Heart right ventricle (tissue), 16 donors: ENCODE measurements around the gene PCSK5. TPM values are rescaled to one million over a fixed set of nuclear protein-coding genes. Genes with fewer than 3 reads are reported as not detected.

ENCODE experiments used
- ATAC-seq, 8 donors: fragments of 200-7000 bp; cut with Tn5 transposase; one replicate each; pipeline ENCODE4 v1.9.1; 2020; ENCODE audit warnings: mild to moderate bottlenecking in 8 of 8, moderate library complexity in 8 of 8, moderate number of reproducible peaks in 1 of 8
- DNase-seq, 2 donors: peaks; one replicate each; pipeline ENCODE4 v3.0.0-alpha.2; 2020
- H3K27ac ChIP-seq, 10 donors: fragments of 200-600 bp; sonication (generic) in 2 of 10; one replicate each; pipeline versions ENCODE4 v1.5.0 to v1.8.0; 2020 to 2022; ENCODE audit warnings: mild to moderate bottlenecking in 3 of 10
- H3K27me3 ChIP-seq, 7 donors: fragments of 200-600 bp; one replicate each; pipeline ENCODE4 v1.8.0; 2021 to 2022; ENCODE audit warnings: mild to moderate bottlenecking in 2 of 7
- H3K36me3 ChIP-seq, 9 donors: fragments of 200-600 bp; sonication (generic) in 1 of 9; one replicate each; pipeline versions ENCODE4 v1.5.0 to v1.8.0; 2020 to 2022; ENCODE audit warnings: mild to moderate bottlenecking in 2 of 9
- H3K4me1 ChIP-seq, 9 donors: fragments of 200-600 bp; sonication (generic) in 1 of 9; one replicate each; pipeline versions ENCODE4 v1.5.0 to v1.8.0; 2020 to 2022; ENCODE audit warnings: mild to moderate bottlenecking in 4 of 9
- H3K4me3 ChIP-seq, 10 donors: fragments of 200-600 bp; sonication (generic) in 2 of 10; one replicate each; pipeline versions ENCODE4 v1.5.0 to v1.8.0; 2020 to 2022; ENCODE audit warnings: mild to moderate bottlenecking in 7 of 10, moderate library complexity in 2 of 10
- H3K9me3 ChIP-seq, 11 donors: fragments of 200-600 bp in 10 of 11; sonication (generic) in 2 of 11; one replicate each; pipeline versions ENCODE4 v1.5.0 to v1.8.0; 2013 to 2022; ENCODE audit warnings: mild to moderate bottlenecking in 2 of 11, control low read depth in 1 of 11, moderate library complexity in 1 of 11
- CTCF ChIP-seq, 9 donors: fragments of 200-600 bp; sonication (generic) in 2 of 9; IDR thresholded peaks; one replicate each; pipeline versions ENCODE4 v1.5.0 to v1.8.0; 2021 to 2022; ENCODE audit warnings: antibody characterized with exemption in 9 of 9, mild to moderate bottlenecking in 5 of 9, moderate library complexity in 1 of 9
- WGBS, 2 donors: extraction: QIAGEN DNeasy Blood & Tissue Kit; methylation state at CpG; one replicate each; pipeline ENCODE4 v1.1.7; 2013; ENCODE audit warnings: inconsistent platforms in 1 of 2; 5-methylcytosine and 5-hydroxymethylcytosine counted together
- intact Hi-C, 10 donors: fragments of 100-400 bp; cut with DNase I; formaldehyde crosslinking; loops; one replicate each; pipeline versions ENCODE4 v1.11.1 to v1.14.2; 2022
- long read RNA-seq, 3 donors: library from polyadenylated mRNA; unstranded; transcript quantifications; one replicate each; pipeline ENCODE4 v2.0.0, GENCODE V29; 2020 to 2021
- polyA plus RNA-seq, 2 donors: library from polyadenylated mRNA; stranded (reverse); fragments of 200-250 nt; gene quantifications; one replicate each; pipeline ENCODE4 v1.2.3, GENCODE V29; 2013
- total RNA-seq, 10 donors: library from RNA; stranded (reverse); fragmentation: NEBNext Ultra II Directional in 3 of 10; extraction: Animal tissue kit (Norgen Biotek cat#: 25700) in 3 of 10; gene quantifications; one replicate each; pipeline versions ENCODE4 v1.2.1 to v1.2.4, GENCODE V29; 2021 to 2023
- donor health status: Arrhythmogenic right ventricular cardiomyopathy.
- donor health status: ischemic (EF 13 %, LVEDD 7.1; RV severe dilation, severe dysfunction).
- donor health status: healthy with polysubstance abuse.
- donor health status: DM: no; HTN: yes; CAD: no.
- donor health status: DM: no; HTN: no; CAD: no.
- donor health status: ischemic (EF 25% LVEDD 6.9; RV normal size, moderate dysfunction).
- donor health status: ischemic (EF 25% LVEDD 5.7; RV mildly dilated, moderate dysfunction).
- donor health status: healthy.
- donor health status: DM: yes; HTN: yes; CAD: no.
- donor health status: Ischemic cardiomyopathy.
- donor health status: ischemic (EF 35%, LVEDD 5.7; RV mildly dilated, moderate dysfunction).
- donor health status: nonischemic (EF 11% LVEDD 7.7; RV severe dilation, severe dysfunction).
- donor health status: DM: yes; HTN: yes; CAD: no.
- donor health status: PGD.
- donor health status: ischemic (EF 29% LVEDD 5.4; RV normal size, mild dysfunction).
- donor health status: nonischemic (EF 23%, LVEDD 6.1; RV moderate dilation, normal function).

Gene PCSK5
- 1 to 10 TPM; 3.3 to 8.3 (median 6.4) TPM for total RNA-seq
- 1 to 10 TPM; 1.8 to 1.9 TPM for polyA plus RNA-seq
- long read RNA-seq, donor 1, full-length matches to known transcripts, result 8 of 11 reads
- long read RNA-seq, donor 1, partial matches to known transcripts, result 2 of 11 reads
- long read RNA-seq, donor 1, other reads (novel, unspliced or antisense), result 1 of 11 reads
- long read RNA-seq, donor 2, full-length matches to known transcripts, result 6 of 14 reads
- long read RNA-seq, donor 2, partial matches to known transcripts, result 4 of 14 reads
- long read RNA-seq, donor 2, other reads (novel, unspliced or antisense), result 4 of 14 reads
- long read RNA-seq, donor 3, full-length matches to known transcripts, result 6 of 11 reads
- long read RNA-seq, donor 3, partial matches to known transcripts, result 0 of 11 reads
- long read RNA-seq, donor 3, other reads (novel, unspliced or antisense), result 5 of 11 reads

GRCh38 chr9:75890472-75891276, at the start of gene PCSK5:
Gene PCSK5 (plus strand): TSS chr9:75890673. CDS start chr9:75891182, 509 bp downstream.
- intact Hi-C loops, result loop anchor here in 5 of 10 donors (10.0 kb wide), 6 partner anchors 64 to 414 kb away; no protein-coding TSS in a partner anchor

GRCh38 chr9:75844321-75844720, 46.2 kb upstream of the PCSK5 start:
- Histone ChIP-seq H3K27ac (no peak overlapping the region), H3K4me3 (no peak overlapping the region), H3K36me3 (no peaks in the 10 kb centered on the region), H3K27me3 (no peaks in the 10 kb centered on the region), H3K4me1 (peaks cover 0 to 5% (median 0%) of the 10 kb centered on the region in 9 donors), H3K9me3 (peaks cover 0 to 12% (median 0%) of the 10 kb centered on the region in 11 donors)
- no peak for TF ChIP-seq CTCF (IDR thresholded peaks at IDR 0.05)
- intact Hi-C loops, result loop anchor here in 2 of 10 donors (10.0 kb wide), 2 partner anchors 90 to 230 kb away; no protein-coding TSS in a partner anchor
- DNase-seq (no peak), ATAC-seq (no peak)
- WGBS, 2 donors, result 87 to 94% methylated on average over 2 of the region's 2 CpGs

More at GRCh38 chr9:75890472-75891276, at the start of gene PCSK5:
- H3K4me1 ChIP-seq, result peaks cover 0 to 30% (median 24%) of the 10 kb centered on the region in 9 donors
- H3K36me3 ChIP-seq, result no peaks in the 10 kb centered on the region
- TF ChIP-seq CTCF (IDR thresholded peaks at IDR 0.05), result peak in 7 of 9 donors; percentile 13 to 55 (median 38)
- peak; percentile 95 to 99 (median 98) for ATAC-seq
- peaks cover 0 to 22% (median 0%) of the 10 kb centered on the region in 7 donors for H3K27me3 ChIP-seq
- peak; percentile 87 to 94 for DNase-seq
- H3K4me3 ChIP-seq, result peak within 1 kb of the TSS; percentile 68 to 93 (median 86)
- H3K27ac ChIP-seq, result peak within 1 kb of the TSS; percentile 64 to 90 (median 84)
- H3K9me3 ChIP-seq, result no peaks in the 10 kb centered on the region
- WGBS, 2 donors, result 0% methylated on average over 83 of the region's 83 CpGs

GRCh38 chr9:75845806-75846205, 44.7 kb upstream of the PCSK5 start:
- no peaks in the 10 kb centered on the region for H3K36me3 ChIP-seq
- DNase-seq, result no peak
- H3K4me1 ChIP-seq, result peaks cover 0 to 5% (median 0%) of the 10 kb centered on the region in 9 donors
- no peak overlapping the region for H3K27ac ChIP-seq
- intact Hi-C loops, result loop anchor here in 2 of 10 donors (10.0 kb wide), 2 partner anchors 91 to 231 kb away; no protein-coding TSS in a partner anchor
- TF ChIP-seq CTCF (IDR thresholded peaks at IDR 0.05), result no peak
- H3K9me3 ChIP-seq, result peaks cover 0 to 12% (median 0%) of the 10 kb centered on the region in 11 donors
- WGBS, 2 donors, result 87 to 89% methylated on average over 2 of the region's 2 CpGs
- no peak overlapping the region for H3K4me3 ChIP-seq
- ATAC-seq, result no peak
- H3K27me3 ChIP-seq, result no peaks in the 10 kb centered on the region

GRCh38 chr9:75847085-75847484, 43.4 kb upstream of the PCSK5 start:
- WGBS, 2 donors, result 91 to 100% methylated on average over 1 of the region's 1 CpG
- Histone ChIP-seq H3K27ac (no peak overlapping the region), H3K4me3 (no peak overlapping the region), H3K4me1 (peaks cover 0 to 5% (median 0%) of the 10 kb centered on the region in 9 donors), H3K9me3 (peaks cover 0 to 12% (median 0%) of the 10 kb centered on the region in 11 donors), H3K27me3 (no peaks in the 10 kb centered on the region), H3K36me3 (no peaks in the 10 kb centered on the region)
- intact Hi-C loops, result loop anchor here in 2 of 10 donors (10.0 kb wide), 2 partner anchors 92 to 232 kb away; no protein-coding TSS in a partner anchor
- DNase-seq (no peak), ATAC-seq (no peak)
- TF ChIP-seq CTCF (IDR thresholded peaks at IDR 0.05), result no peak
